ENCODE data around the gene GLS2.

Gene GLS2

DNA sequence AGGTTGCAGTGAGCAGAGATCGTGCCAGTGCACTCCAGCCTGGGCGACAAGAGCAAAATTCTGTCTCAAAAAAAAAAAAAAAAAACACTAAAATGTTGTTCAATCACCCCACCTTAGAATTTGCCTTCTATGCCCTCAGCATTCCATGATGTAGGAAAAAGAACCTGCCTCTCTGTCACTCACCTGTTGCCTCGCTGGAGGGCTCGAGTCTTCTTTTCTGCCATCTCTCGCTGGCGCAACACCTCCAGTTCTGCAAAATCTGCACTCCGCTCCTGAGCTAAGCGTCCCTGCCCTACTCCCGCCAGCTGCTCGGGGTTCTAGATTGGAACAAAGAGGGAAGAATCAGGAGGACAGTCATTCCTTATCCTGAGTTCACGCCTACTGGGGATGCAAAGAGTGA is 56.7 kb downstream of the GLS2 start:
- DNase-seq (ENCODE audit: low read depth, low spot score), result no peak
- no peak overlapping the region for H3K4me3 ChIP-seq (ENCODE audit: low read depth, low read length)
- TF ChIP-seq, protein P1, sequence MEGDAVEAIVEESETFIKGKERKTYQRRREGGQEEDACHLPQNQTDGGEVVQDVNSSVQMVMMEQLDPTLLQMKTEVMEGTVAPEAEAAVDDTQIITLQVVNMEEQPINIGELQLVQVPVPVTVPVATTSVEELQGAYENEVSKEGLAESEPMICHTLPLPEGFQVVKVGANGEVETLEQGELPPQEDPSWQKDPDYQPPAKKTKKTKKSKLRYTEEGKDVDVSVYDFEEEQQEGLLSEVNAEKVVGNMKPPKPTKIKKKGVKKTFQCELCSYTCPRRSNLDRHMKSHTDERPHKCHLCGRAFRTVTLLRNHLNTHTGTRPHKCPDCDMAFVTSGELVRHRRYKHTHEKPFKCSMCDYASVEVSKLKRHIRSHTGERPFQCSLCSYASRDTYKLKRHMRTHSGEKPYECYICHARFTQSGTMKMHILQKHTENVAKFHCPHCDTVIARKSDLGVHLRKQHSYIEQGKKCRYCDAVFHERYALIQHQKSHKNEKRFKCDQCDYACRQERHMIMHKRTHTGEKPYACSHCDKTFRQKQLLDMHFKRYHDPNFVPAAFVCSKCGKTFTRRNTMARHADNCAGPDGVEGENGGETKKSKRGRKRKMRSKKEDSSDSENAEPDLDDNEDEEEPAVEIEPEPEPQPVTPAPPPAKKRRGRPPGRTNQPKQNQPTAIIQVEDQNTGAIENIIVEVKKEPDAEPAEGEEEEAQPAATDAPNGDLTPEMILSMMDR (IDR thresholded peaks at IDR 0.05; ENCODE audit: insufficient read depth, low read length, missing control alignments), result no peak
- CTCF ChIA-PET, result no interaction called here
- POLR2A ChIA-PET, result no interaction called here

DNA sequence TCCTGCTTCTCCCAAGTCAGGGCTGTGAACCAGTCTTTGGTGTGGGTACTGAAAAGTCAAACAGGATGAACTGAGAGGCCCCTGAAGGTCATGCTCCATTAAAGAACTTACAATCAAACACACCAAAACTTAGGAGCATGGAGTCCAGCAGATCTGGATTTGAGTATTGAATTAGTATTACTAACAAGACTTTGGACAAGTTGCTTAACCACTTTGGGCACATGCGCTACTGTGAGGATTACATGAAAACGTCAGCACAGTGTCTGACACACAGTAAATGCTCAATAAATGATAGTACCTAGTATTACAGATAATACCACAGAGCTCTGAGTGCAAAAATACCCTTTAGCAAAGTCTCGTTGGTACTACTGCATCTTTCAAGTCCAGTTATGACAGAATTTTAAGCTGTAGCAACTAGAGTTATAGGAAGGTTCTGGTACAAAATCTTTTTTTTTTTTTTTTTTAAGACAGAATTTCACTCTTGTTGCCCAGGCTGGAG is 62.0 kb downstream of the GLS2 start:
- POLR2A ChIA-PET, result no interaction called here
- CTCF ChIA-PET, result no interaction called here
- TF ChIP-seq, protein P1 (IDR thresholded peaks at IDR 0.05; ENCODE audit: insufficient read depth, low read length, missing control alignments), result no peak
- DNase-seq (ENCODE audit: low read depth, low spot score), result no peak
- H3K4me3 ChIP-seq (ENCODE audit: low read depth, low read length), result no peak overlapping the region

DNA sequence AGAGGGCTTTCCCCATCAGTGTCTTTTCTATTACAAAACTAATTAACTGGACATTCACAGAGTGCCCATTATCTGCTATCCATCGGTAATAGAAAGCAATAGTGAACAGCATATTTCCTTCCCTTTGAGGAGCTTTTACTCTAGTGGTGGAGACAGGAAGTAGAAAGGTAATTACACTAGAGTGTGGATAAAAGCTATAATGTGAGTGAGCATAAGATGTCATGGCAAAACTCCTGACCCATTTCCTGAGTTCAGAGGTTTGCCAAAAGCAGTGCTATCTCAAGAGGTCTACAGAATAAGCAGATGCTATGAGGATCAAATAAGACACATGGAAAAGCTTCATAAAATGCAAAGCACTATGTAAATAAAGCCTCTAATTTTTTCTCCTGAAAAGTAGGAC is 62.8 kb downstream of the GLS2 start:
- DNase-seq (ENCODE audit: low read depth, low spot score), result no peak
- POLR2A ChIA-PET, result no interaction called here
- TF ChIP-seq, protein P1 (IDR thresholded peaks at IDR 0.05; ENCODE audit: insufficient read depth, low read length, missing control alignments), result no peak
- no peak overlapping the region for H3K4me3 ChIP-seq (ENCODE audit: low read depth, low read length)
- CTCF ChIA-PET, result interaction anchor here (0.8 kb wide), 1 partner anchor 25 kb away, joined by 3 read pairs; no protein-coding TSS in a partner anchor
